ENCODE measurements around the gene NOP9. TPM values are rescaled to one million over a fixed set of nuclear protein-coding genes. Genes with fewer than 3 reads are reported as not detected.
A peak's percentile ranks its signal among the peaks of the same experiment; 100 is the strongest.

NOP9 gene
- total RNA-seq, 1 donor from 2014 or later = 23.0 TPM

DNA sequence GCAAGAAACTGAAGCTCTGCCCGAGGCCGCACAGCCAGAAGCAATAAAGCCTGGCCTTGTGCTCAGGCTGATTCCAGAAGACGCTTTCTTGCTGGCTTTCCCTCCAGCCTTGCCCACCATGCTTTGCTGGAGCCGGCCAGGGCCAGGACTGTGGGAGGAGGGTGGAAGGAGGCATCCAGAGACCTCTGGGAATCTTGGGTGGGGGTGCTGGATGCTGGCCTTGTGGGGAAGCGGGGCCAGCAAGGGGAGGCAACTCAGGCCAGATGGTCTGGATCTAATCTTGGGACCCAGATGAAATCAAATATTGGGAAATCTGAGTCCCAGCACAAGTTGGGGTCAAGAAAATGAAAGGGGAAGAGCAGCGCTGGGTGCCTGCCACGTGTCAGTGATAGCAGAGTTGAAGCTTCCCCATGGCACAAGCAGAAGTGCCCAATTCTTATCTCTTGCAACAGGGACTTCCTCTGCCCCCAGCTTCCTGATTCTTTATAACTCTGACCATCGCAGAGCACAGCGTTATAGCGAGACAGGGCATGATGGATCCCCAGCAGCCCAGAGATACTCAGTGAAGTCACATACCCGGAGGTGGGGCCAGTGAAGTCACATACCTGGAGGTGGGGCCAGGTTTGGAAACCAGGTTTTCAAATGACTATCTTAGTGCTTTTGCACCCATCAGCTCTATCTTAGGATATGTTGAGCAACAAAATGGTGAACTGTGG, 21.9 kb upstream of the NOP9 start:
- intact Hi-C loops (cut with DNase I) = no loop called here
- DNase-seq (ENCODE audit: missing footprints) (no peak), ATAC-seq (no peak)

- intact Hi-C loops (cut with DNase I) = no loop called here
- ATAC-seq (no peak), DNase-seq (ENCODE audit: missing footprints) (no peak)
Measured at GRCh38 chr14:24278424-24278823, 21.2 kb upstream of the NOP9 start.

GRCh38 chr14:24279301-24280186, 20.1 kb upstream of the NOP9 start:
- intact Hi-C loops (cut with DNase I) = no loop called here
- DNase-seq (ENCODE audit: missing footprints) = peak; percentile 58
- peak; percentile 64 for ATAC-seq

- peak; percentile 38 for ATAC-seq
- intact Hi-C loops (cut with DNase I) = no loop called here
- DNase-seq (ENCODE audit: missing footprints) = peak; percentile 26
Measured at GRCh38 chr14:24280797-24281460, 18.7 kb upstream of the NOP9 start.

DNA sequence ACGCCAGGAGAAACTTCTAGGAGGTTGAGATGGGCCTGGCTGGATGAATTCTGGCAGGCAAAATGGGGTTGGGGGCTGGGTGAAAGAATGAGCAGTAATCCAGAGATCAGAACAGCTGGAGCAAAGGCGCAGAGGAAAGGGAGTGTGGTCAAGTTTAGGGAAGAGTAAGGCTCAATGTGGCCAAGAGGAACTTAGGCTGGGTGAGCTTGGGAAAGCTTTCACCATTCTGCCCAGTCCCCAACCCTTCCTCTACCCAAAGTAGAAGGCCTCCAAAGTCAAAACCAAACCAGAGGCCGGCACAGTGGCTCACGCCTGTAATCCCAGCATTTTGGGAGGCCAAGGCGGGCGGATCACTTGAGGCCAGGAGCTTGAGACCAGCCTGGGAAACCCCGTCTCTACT, 18.0 kb upstream of the NOP9 start:
- intact Hi-C loops (cut with DNase I) = no loop called here
- ATAC-seq = no peak
- DNase-seq (ENCODE audit: missing footprints) = no peak

GRCh38 chr14:24282736-24283135, 16.9 kb upstream of the NOP9 start:
- DNase-seq (ENCODE audit: missing footprints) = peak; percentile 14
- no peak for ATAC-seq
- intact Hi-C loops (cut with DNase I) = no loop called here

DNA sequence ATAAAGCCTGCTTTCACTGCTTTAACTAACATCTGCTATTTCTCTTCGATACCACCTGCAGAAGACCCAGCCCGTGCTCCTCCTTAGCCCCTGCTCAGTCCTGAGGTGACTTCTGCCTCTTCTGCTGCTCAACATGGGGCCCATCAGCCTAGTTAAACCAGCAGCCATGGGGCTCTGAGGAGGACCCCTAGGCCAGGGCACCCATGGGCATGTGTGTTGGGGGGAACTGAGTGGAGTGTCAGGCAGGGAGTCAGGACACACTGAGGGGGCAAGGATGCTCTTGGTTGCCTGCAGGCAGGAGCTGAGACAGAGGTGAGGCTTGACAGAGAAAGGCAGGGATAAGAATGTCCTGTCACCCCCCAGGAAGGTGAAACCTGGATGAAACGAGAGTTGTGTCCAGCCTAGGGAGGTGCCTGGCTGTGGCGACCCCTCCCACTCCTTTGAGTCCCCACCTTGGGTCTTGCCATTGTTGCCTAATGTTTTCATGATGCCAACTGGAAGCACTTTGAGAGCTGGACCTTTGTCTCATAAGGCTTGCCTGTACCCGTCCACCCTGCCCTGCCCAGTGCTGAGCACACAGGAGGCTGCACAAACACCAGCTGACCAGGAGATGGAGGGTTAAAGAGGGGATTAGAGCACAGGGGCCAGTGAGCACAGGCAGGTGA, 15.7 kb upstream of the NOP9 start:
- ATAC-seq (no peak), DNase-seq (ENCODE audit: missing footprints) (peak; percentile 9)
- intact Hi-C loops (cut with DNase I) = no loop called here

DNA sequence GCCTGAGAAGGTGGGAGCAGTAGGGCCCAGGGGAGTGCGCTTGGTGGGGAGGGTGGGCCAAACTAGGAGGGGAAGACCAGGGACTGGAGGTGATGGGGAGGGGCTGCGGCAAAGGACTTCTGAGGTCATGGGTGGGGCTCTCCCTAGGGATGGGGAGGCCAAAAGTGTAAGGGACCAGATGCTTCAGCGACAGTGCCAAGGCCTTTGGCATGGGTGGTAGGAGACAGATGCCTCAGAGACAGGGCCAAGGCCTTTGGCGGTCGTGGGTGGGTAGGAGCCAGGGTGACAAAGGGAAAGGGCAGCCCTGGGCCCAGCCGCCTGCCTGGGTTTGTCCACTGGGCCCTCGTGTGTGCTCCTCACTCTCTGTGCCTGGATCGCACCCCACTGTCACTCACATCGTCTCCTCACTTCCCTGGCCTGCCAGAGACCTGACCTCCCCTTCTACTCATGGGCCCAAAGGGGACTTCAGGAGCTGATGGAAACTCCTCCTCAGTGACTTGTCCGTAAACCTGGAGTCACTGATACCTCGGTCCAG, 15.1 kb upstream of the NOP9 start:
- ATAC-seq = no peak
- peak; percentile 35 for DNase-seq (ENCODE audit: missing footprints)
- intact Hi-C loops (cut with DNase I) = no loop called here

DNA sequence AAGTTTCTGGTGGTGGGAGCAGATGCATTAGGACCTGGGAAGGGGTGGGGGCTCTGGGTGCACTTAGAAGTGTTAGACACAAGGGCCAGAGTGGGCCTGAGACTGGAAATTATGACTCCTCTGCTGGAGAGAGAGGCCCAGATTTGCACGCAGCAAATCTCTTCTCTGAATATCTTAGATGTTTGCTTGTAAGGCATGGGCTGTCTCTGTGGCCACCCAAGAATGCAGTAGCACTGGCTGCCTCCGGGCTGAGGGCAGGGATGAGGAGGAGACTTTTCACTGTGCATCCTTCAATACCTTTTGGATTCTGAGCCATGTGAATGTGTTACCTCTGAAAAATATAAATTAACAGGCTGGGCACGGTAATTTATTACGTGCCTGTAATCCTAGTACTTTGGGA, 14.3 kb upstream of the NOP9 start:
- DNase-seq (ENCODE audit: missing footprints) = no peak
- no peak for ATAC-seq
- intact Hi-C loops (cut with DNase I) = no loop called here

DNA sequence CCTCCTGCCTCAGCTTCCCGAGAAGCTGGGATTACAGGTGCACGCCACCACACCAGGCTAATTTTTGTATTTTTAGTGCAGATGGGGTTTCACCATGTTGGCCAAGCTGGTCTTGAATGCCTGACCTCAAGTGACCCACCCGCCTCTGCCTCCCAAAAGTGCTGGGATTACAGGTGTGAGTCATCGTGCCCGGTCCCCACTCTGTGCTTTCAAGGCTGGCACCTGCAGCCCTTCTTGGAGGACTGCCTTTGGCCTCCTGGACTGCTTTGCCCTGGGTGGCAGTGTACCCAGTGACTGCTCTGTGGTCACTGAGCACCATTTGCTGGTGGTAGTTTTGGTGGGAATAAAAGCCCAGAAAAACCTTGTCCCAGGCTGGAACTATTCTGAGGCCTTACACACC, 12.7 kb upstream of the NOP9 start:
- ATAC-seq = no peak
- no peak for DNase-seq (ENCODE audit: missing footprints)
- intact Hi-C loops (cut with DNase I) = no loop called here

DNA sequence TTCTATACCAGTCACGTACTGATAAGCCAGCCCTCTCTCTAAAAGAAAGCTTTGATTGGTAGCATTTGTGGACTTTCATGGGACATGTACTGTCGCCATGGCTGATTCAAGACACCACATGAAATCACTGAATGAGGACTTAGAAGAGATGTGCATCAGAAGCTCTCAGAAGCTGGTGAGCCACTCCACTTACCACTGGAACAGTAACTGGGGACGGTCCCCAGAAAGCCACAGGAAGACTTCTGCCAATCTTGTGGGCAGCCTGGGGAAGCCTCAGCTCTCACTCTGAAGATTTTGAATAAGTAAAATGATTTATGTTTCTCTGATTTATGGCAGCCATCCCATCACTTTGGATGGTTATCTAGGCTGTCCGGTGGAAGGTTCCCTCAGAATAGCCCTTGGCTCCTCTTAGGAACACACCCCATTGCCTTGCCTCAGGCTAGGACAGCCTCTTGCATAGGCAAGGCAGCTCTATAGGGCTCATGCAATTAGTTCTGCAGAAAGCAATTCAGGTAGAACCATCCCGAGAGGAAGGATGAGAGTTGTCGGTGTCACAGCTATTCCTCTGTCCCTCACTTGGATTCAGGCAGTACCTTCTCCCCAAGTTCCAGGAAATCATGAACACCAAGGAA, 9.9 kb upstream of the NOP9 start:
- ATAC-seq (no peak), DNase-seq (ENCODE audit: missing footprints) (no peak)
- intact Hi-C loops (cut with DNase I) = no loop called here

DNA sequence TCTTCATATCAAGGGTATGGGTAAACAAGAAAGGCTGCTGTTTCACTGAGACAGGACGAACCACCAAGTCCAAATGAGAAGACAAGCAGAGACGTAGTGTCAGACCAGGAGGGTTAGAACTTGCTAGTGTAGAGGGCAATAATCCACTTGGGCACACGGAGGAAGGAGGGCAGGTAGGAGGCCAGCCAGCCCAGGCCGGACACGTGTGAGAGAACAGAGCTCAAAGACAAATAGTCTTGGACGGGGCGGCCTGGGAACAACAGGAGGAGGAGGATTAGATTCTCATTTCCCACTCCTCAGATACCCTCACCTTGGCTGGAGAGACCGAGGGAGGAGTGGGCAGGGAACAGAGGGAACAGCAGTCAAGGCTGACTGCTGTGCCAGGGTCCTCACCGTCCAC, 8.9 kb upstream of the NOP9 start:
- no peak for ATAC-seq
- intact Hi-C loops (cut with DNase I) = no loop called here
- no peak for DNase-seq (ENCODE audit: missing footprints)

DNA sequence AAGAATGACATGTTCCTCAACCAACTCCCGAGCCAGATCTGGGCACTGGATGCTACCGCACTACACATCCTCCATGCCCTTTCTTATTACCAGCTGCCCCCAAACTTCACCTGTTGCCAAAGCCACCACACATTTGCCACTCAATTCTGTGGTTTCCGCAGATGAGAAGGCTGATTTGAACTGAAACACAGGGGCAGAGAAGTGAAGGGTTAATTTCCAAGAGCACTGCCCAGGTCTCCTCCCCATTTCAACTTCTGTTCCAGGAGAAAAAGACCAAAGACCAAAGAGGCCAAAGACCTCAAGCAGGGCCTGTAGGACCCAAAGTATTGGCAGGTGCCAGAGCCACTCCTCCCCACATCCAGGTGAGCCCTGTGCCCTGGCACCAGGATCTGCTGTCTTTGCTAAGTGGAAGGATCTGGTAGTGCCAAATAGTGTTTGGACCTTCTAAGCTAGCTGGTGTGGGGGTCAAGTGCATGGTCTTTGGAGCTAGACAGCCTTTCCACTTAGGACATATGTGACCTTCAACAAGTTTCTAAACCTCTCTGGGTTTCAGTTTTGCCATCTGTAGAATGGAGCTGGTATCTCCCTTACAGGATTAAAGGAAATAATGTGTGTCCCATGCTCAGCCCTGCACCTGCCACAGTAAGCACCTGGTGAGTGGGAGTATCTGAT, 8.1 kb upstream of the NOP9 start:
- ATAC-seq (no peak), DNase-seq (ENCODE audit: missing footprints) (no peak)
- intact Hi-C loops (cut with DNase I) = no loop called here

DNA sequence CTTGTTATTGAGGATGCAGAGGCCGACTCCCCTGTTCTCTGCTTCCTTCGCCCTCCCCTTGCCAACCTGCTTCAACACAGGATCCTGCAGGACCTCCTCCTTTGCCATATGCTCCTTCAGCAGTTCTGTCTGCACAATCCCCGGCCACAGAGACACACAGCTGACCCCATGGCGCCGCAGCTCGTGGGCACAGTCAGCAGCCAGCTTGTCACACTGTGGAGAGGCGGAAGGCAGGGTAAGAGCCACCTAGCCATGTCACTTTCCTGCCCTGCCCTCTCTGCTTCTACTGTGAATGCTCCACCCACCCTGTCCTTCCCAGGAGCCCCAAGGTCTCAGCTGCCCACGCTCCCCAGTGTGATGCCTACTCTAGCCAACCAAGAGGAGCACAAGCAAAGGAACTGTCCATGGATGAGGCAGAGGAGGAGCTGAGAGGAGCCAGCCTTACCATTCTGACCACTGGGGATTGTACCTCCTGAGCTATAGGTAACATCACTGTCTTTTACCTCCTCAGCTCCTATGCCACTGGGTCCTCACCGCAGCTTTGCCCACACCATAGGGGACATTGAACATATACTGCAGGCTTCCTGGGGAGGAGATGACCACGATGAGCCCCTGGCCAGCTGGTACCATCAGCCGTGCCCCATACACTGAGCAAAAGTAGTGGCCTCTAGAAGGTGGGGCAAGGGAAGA, 7.4 kb upstream of the NOP9 start:
- ATAC-seq (no peak), DNase-seq (ENCODE audit: missing footprints) (no peak)
- intact Hi-C loops (cut with DNase I) = no loop called here

- intact Hi-C loops (cut with DNase I) = no loop called here
- ATAC-seq (no peak), DNase-seq (ENCODE audit: missing footprints) (no peak)
Measured at GRCh38 chr14:24293525-24293924, 6.1 kb upstream of the NOP9 start.

GRCh38 chr14:24296341-24297157, 3.1 kb upstream of the NOP9 start:
- DNase-seq (ENCODE audit: missing footprints) (peak; percentile 77), ATAC-seq (peak; percentile 68)
- intact Hi-C loops (cut with DNase I) = loop anchor here (1.0 to 5.0 kb wide), 2 partner anchors 53 to 109 kb away; partner anchors contain the start of gene IPO4
